NCI-H187 treated with DMSO at 0.1 percent for 48 hours (cell line): Measurements from ENCODE around the gene ANKRD42.

Experiments
- DNase-seq: peaks from one replicate; lab custom pipeline; 2025; lab: John Stamatoyannopoulos, UW

The ANKRD42 gene

GRCh38 chr11:83292709-83293456 is 99.4 kb downstream of the ANKRD42 start:
- no peak for DNase-seq

GRCh38 chr11:83293457-83293774 is 99.9 kb downstream of the ANKRD42 start:
- no peak for DNase-seq

DNA sequence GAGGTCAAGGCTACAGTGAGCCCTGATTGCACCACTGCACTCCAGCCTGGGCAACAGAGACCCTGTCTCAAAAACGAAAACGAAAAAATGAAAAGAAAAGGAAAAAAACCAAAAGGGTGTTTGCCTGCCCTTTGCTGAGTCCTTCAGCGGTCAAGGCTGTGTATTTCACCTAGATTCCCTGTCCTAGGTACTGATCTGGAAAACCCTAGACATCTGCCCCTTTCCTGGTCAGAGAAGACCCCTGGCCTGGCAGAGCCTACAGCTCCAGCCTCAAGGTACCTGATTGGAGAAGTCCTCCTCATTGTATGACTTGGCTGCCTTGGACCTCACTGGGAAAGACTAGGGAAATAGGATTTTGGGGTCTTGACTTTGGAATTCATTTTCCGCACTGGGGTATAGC is 100.7 kb downstream of the ANKRD42 start:
- no peak for DNase-seq
